ENCODE data around the gene LITAFD.
"Not testable (repeated sequence)": the region's sequence is repeated elsewhere in the genome, so short reads cannot be mapped to it uniquely, and the experiment has no call there.

The LITAFD gene

GRCh38 chr16:8858994-8859912 lies 22.9 kb upstream of the LITAFD start:
- DNase-seq = no peak

DNA sequence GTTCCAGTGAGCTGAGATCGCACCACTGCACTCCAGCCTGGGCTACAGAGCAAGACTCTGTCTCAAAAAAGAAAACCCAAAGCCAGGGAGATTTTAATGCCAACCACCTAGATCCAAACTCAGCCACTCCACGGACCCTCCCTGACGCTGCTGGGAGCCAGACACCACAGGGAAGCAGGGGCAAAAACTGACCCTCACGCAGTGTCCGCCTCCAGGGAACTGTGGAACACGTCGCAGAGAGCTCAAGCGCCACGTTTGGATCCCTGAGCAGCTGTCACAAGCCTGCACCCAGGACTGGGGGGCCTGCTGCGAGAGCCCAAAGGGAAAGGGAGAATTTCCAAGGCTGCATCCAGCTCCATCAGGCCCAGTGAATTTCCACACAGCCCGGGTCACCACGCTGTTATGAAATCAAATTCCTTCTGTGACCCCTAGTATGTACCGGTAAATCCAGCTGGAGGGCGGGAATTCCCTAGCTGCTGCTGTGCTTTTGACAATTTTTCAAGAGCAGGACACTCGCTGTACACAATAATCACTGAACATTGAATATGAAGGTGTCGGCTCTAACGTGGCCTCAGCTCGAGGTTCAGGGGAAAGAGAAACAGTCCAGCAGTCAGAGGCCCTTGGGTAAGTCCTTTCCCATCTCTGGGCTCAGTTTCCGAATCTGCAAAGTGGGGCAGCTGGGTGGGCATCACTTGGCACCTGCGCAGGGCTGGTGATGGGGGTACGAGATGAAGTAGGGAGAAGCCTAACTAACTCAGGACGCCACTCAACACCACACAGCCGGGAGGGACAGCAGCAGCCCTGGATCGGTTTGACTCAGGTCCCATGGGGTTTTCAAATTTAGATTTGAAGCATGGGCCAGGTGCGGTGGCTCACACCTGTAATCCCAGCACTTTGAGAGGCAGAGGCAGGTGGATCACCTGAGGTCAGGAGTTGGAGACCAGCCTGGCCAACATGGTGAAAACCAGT lies 22.0 kb upstream of the LITAFD start:
- no peak for DNase-seq

DNA sequence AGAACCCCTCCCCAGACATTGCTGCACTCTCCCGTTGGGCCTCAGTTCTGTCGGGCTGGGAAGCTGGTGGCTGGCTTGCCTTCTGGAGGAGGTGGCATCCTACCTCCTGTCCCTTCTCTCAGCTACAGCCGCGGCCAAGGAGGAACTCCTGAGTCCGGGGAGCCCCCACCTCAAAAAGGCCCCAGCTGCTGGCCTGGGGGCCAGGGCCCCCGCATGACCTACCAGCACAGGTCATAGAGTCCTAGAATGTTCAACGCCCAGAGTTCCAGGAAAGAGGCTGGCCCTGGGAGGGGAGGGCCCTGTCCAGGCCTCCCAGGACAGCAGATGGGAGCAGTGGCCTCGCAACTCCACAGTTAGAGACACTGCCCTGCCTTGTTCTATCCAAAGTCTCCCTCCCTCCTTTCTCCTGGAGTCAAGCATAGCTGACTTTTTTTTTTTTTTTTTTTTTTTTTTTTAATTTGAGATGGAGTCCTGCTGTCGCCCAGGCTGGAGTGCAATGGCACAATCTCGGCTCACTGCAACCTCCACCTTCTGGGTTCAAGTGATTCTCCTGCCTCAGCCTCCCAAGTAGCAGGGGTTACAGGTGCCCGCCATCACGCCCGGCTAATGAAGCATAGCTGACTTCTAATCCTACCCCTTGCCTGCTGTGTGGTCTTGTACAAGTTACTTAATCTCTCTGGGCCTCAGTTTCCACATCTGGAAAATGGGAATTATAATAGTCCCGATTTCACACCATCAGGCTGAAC lies 20.4 kb upstream of the LITAFD start:
- DNase-seq = no peak

GRCh38 chr16:8862309-8863130 lies 19.6 kb upstream of the LITAFD start:
- DNase-seq = no peak

GRCh38 chr16:8863594-8864424 lies 18.3 kb upstream of the LITAFD start:
- no peak for DNase-seq

DNA sequence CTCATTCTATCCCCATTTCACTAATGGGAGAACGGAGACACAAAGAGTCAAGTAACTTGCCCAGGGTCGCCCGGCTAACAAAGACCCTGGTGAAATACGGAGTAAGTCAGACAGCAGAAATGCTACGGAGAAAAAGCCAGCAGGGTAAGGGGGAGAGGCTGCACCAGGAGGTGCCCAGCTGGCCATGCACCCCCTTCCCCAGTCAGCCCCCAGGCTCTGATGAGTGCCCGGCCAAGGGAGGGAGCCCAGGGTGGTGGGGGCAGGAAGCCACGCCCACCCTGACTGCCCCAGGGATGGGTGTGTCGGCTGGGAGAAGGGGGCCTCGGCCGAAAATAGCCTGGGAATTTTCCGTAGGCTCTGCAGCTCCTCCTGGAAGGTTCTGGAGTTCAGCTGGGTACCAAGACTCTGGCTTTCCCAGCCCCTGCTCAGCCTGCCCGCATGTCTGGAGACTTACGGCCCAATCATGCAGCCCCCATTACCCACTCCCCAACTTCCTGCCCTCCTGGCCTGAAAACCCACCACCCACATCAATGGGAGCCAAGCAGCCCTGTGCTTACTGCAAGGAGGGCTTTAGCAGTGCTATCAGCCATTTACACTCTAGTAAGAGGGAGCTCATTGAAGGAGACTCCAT lies 17.6 kb upstream of the LITAFD start:
- DNase-seq = no peak

DNA sequence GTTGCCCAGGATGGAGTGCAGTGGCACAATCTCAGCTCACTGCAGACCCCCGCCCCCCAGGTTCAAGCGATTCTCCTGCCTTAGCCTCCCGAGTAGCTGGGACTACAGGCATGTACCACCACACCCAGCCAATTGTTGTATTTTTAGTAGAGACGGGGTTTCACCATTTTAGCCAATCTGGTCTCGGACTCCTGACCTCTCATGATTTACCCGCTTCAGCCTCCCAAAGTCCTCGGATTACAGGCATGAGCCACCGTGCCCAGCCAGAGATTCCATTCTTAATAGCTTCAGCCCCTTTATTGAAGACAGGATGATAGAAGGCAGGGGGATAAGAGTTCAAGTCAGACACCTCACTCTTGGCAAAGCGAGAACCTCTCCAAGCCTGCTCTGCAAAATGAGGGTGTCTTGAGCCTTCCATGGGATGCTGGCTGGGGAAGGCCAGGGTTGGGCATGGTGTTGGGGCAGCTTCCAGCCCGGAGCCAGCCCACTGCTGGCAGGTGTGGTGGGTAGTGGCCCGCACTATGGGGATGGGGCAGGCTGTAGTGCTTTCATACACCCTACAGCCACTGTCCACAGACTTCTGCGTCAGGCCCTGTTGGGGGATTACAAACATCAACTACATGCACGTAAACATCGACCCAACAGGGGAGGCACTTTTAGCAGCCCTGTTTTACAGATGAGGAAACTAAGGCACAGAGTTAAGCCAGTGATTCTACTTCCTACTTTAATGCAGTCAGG lies 16.8 kb upstream of the LITAFD start:
- DNase-seq = no peak

DNA sequence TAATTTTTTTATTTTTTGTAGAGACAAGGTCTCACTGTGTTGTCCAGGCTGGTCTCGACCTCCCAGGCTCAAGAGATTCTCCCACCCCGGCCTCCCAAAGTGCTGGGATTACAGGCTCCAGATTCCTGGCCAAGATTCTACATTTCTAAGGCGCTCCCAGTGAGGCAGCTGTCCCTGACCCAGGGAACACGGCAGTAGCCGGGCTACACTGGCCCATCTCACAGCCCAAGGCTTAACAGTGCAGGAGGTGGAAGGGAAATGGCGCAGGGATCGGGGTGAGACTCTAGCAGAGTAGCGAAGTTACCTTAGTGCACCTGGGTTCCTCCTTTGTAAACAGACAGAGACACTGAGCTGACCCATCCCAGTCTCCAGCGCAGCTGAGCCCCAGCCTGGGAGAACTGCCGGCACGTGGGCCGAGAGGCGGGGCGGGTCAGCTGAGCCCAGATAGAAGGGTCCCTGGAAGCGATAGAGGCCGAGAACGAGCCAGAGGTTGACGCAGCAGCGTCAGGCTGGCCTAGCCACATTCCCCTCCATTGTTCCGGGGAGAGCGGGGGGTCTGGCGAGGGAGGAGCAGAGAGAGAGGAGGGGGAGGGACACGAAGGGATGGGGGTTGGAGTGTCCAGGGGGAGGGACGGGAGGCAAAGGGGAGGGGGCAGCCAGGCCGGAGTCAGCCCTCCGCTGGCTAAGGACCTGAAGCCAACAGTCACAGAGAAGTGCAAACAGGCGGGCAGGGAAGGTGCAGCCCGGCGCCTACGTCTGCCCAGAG lies 15.8 kb upstream of the LITAFD start:
- DNase-seq = no peak

GRCh38 chr16:8866884-8867215 lies 15.3 kb upstream of the LITAFD start:
- no peak for DNase-seq

GRCh38 chr16:8867216-8867931 lies 14.8 kb upstream of the LITAFD start:
- DNase-seq = no peak

DNA sequence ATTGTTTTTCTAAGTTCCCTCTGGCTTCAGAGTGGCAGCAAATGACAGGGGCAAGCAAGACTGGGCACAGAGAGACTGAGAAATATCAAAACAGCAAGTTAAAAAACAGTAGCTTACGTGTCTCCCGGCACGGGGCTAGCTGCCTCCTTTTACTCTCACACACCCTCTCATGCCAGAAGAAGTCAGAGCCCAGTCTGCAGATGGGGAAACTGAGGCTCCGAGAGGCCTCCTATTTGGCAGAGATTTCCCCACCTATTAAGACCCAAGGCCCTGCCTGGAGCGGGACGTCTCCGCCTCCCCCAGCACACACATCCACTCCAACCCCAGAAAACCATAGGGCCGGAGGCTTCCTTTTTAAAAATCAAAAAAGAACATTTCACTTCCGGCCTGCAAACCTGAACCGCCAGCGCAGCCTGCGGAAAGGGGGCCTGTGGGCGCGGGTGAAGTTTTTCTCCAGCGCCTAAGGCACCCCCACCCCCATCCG lies 14.2 kb upstream of the LITAFD start:
- DNase-seq = peak; percentile 51

- DNase-seq = peak; percentile 88
Measured at GRCh38 chr16:8868416-8869211, 13.5 kb upstream of the LITAFD start, which contains the start of gene CARHSP1. CARHSP1 (minus strand) TSS chr16:8869006; CDS start chr16:8859328, 9,678 bp downstream.

GRCh38 chr16:8869212-8869987 lies 12.8 kb upstream of the LITAFD start:
- no peak for DNase-seq

DNA sequence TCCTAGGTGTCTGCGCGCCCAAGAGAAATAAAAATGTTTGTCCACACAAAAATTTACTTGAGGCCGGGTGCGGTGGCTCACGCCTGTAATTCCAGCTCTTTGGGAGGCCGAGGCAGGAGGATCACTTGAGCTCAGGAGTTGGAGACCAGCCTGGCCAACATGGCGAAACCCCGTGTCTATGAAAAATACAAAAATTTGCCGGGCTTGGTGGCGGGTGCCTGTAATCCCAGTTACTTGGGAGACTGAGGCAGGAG lies 12.2 kb upstream of the LITAFD start:
- DNase-seq = not testable (repeated sequence)

- DNase-seq = no peak
Measured at GRCh38 chr16:8872071-8872470, 10.1 kb upstream of the LITAFD start.

GRCh38 chr16:8872967-8873865 lies 8.9 kb upstream of the LITAFD start:
- DNase-seq = no peak

All from KG1 (cell line).